Measurements from ENCODE around the gene SLC2A11.

The SLC2A11 gene

GRCh38 chr22:23836692-23837495, 20.8 kb upstream of the SLC2A11 start:
- no peak for TF ChIP-seq ZNF274 (IDR thresholded peaks at IDR 0.05; ENCODE audit: low read depth, low read length)
- no peak overlapping the region for H3K4me3 ChIP-seq (ENCODE audit: low read length)

GRCh38 chr22:23837496-23837859, 20.2 kb upstream of the SLC2A11 start:
- TF ChIP-seq ZNF274 (IDR thresholded peaks at IDR 0.05; ENCODE audit: low read depth, low read length), result no peak
- peak overlapping the region; percentile 57; the same call in 1 of the 2 replicates for H3K4me3 ChIP-seq (ENCODE audit: low read length)

DNA sequence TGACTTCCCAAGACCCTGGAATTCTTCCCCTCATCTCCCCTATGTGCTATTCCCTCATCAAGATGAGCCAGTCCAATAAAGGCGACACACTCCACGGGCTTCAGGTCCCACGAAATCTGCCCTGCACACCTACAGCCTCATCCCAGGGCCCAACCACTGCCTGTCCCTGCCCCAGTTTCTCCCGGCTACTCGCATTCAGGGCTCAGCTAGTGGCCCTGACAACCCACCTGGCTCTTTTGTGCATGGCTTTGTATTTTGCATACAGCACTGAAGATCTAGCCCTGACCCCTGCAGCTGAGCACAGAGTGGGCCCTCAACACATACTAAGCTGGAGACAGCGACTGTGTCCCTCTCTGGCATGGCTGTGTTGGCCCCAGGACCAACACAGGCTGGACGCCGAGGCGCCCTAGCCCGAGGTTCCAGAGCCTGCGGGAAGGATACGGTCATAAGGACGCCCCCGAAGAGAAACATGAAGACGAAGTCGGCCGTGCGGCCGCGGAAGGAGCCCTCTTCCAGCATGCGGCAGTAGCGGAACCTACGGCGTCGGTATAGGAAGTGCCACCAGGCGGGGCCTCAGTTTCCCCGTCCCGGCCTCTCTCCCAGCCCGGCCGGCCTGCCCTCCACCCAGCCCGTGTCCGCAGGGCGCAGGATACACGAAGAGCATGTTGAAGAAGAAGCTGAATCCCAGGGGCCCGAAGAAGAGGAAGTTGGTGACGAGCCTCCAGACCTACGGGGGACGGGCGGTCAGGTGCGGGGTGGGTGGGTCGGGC, 19.6 kb upstream of the SLC2A11 start:
- no peak for TF ChIP-seq ZNF274 (IDR thresholded peaks at IDR 0.05; ENCODE audit: low read depth, low read length)
- peak overlapping the region; percentile 57; the same call in 1 of the 2 replicates for H3K4me3 ChIP-seq (ENCODE audit: low read length)

GRCh38 chr22:23838681-23839468, 18.8 kb upstream of the SLC2A11 start, which contains the start of gene DERL3:
Gene DERL3 (minus strand): TSS chr22:23839006. CDS start chr22:23838987, 19 bp downstream.
- H3K4me3 ChIP-seq (ENCODE audit: low read length), result peak within 1 kb of the TSS; percentile 57; the same call in 1 of the 2 replicates
- TF ChIP-seq ZNF274 (IDR thresholded peaks at IDR 0.05; ENCODE audit: low read depth, low read length), result no peak

DNA sequence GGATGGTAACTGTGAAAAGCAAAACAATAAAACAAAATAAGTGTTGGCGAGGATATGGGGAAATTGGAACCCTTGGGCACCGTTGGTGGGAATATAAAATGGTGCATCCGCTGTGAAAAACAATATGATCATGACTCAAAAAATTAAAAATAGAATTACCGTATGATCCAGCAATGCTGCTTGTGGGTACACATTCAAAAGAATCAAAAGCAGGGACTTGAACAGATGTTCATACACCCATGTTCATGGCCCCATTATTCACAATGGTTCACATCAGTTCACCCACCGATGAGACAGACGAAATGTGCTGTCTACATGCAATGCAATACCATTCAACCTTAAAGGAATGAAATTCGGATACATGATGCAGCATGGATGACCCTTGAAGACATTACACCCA, 17.6 kb upstream of the SLC2A11 start:
- TF ChIP-seq ZNF274 (IDR thresholded peaks at IDR 0.05; ENCODE audit: low read depth, low read length), result no peak
- no peak overlapping the region for H3K4me3 ChIP-seq (ENCODE audit: low read length)

DNA sequence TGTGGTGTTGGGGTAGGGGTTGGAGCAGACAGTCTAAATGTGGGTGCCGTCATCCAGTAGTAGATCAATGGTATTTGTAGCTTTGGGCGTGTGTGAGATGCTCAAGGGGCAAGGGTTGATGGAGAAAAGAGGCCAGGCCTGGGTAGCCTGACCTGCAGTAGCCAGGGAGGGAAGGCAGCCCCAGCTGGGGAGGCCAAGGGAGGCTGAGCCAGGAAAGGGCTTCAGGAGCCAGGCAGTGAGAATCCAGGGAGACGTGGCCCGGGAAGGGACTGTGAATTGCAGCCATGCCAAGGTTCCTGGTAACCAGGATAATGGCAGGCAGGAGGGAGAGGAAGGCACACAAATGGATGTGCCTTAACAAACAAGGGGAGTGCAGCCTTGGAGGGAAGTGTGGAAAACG, 16.4 kb upstream of the SLC2A11 start:
- TF ChIP-seq ZNF274 (IDR thresholded peaks at IDR 0.05; ENCODE audit: low read depth, low read length), result no peak
- no peak overlapping the region for H3K4me3 ChIP-seq (ENCODE audit: low read length)

GRCh38 chr22:23841736-23842445, 15.8 kb upstream of the SLC2A11 start:
- no peak for TF ChIP-seq ZNF274 (IDR thresholded peaks at IDR 0.05; ENCODE audit: low read depth, low read length)
- H3K4me3 ChIP-seq (ENCODE audit: low read length), result no peak overlapping the region

GRCh38 chr22:23842599-23842998, 15.1 kb upstream of the SLC2A11 start:
- H3K4me3 ChIP-seq (ENCODE audit: low read length), result no peak overlapping the region
- no peak for TF ChIP-seq ZNF274 (IDR thresholded peaks at IDR 0.05; ENCODE audit: low read depth, low read length)

- TF ChIP-seq ZNF274 (IDR thresholded peaks at IDR 0.05; ENCODE audit: low read depth, low read length), result no peak
- H3K4me3 ChIP-seq (ENCODE audit: low read length), result peak overlapping the region; percentile 24; the same call in 1 of the 2 replicates
Observed at GRCh38 chr22:23844739-23845202, 12.9 kb upstream of the SLC2A11 start.

DNA sequence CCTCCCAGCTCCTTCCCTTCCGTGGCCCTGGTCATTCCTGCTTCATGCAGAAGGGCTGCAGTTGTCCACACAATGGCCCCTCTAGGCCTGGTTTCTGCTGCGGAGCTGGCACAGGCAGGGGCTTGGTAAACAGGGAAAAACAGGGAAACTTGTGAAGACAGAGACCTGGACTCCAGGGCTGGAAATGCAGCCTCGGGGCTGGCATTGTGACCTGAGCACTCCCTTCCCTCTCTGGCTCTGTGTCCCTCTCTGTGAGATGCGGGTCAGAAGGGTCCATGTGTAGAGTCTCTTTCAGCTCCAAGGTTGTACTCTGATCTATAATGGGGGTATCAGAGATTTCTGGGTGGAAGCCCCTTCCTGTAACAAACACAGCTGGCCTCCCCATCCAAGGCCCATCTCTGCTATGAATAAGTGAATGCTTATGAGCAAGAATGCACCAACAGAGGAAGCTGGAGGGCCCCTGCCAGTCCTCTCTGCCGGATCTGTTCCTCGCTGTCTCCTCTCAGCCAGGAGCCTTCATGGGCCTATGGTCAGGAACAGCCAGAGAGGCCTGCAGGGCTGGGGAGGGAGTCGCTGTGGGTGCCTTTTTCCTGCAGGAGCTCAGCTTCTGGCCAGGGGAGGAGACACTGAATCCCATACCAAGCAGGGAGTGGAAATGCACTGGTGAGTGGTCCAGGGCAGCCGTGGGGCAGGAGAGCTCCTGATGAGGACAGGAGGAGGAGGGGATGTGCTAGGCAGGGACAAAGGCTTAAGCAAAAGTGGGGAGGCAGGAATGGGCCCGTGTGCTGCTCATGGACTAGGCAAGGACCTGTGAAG, 12.2 kb upstream of the SLC2A11 start:
- no peak overlapping the region; the same call in 1 of the 2 replicates for H3K4me3 ChIP-seq (ENCODE audit: low read length)
- no peak for TF ChIP-seq ZNF274 (IDR thresholded peaks at IDR 0.05; ENCODE audit: low read depth, low read length)

GRCh38 chr22:23846081-23846469, 11.6 kb upstream of the SLC2A11 start:
- no peak overlapping the region for H3K4me3 ChIP-seq (ENCODE audit: low read length)

GRCh38 chr22:23847310-23847920, 10.3 kb upstream of the SLC2A11 start:
- H3K4me3 ChIP-seq (ENCODE audit: low read length), result no peak overlapping the region
- no peak for TF ChIP-seq ZNF274 (IDR thresholded peaks at IDR 0.05; ENCODE audit: low read depth, low read length)

More at GRCh38 chr22:23846081-23846469, 11.6 kb upstream of the SLC2A11 start:
- no peak for TF ChIP-seq ZNF274 (IDR thresholded peaks at IDR 0.05; ENCODE audit: low read depth, low read length)

Data from GM08714 (cell line).